Bone marrow (tissue), 2 donors: ENCODE data around the gene ALKBH2.

Experiments used
- DNase-seq, 2 donors: peaks; one replicate each; lab custom pipeline; 2025; lab: John Stamatoyannopoulos, UW

Gene ALKBH2

GRCh38 chr12:109093022-109093918 is at the start of gene ALKBH2:
Gene ALKBH2 (minus strand): TSS chr12:109093472. CDS start chr12:109092786, 686 bp downstream.
- peak; percentile 68 to 88 for DNase-seq

- DNase-seq: no peak
Observed at GRCh38 chr12:109140560-109140959, 47.3 kb upstream of the ALKBH2 start.

GRCh38 chr12:109139791-109140190 is 46.5 kb upstream of the ALKBH2 start:
- DNase-seq: no peak

GRCh38 chr12:109139360-109139759 is 46.1 kb upstream of the ALKBH2 start:
- DNase-seq: no peak

GRCh38 chr12:109137055-109137454 is 43.8 kb upstream of the ALKBH2 start:
- DNase-seq: no peak

GRCh38 chr12:109134186-109134917 is 41.1 kb upstream of the ALKBH2 start:
- no peak for DNase-seq

- no peak for DNase-seq
Observed at GRCh38 chr12:109131154-109132050, 38.1 kb upstream of the ALKBH2 start.

GRCh38 chr12:109130297-109131153 is 37.3 kb upstream of the ALKBH2 start:
- no peak for DNase-seq

GRCh38 chr12:109127533-109128242 is 34.4 kb upstream of the ALKBH2 start:
- DNase-seq: no peak

GRCh38 chr12:109126784-109127183 is 33.5 kb upstream of the ALKBH2 start:
- DNase-seq: no peak

- no peak for DNase-seq
Observed at GRCh38 chr12:109125791-109126190, 32.5 kb upstream of the ALKBH2 start.

GRCh38 chr12:109124878-109125648 is 31.8 kb upstream of the ALKBH2 start:
- no peak for DNase-seq

- DNase-seq: no peak
Observed at GRCh38 chr12:109121346-109121880, 28.1 kb upstream of the ALKBH2 start.

GRCh38 chr12:109120557-109120956 is 27.3 kb upstream of the ALKBH2 start:
- DNase-seq: no peak

GRCh38 chr12:109120095-109120494 is 26.8 kb upstream of the ALKBH2 start:
- no peak for DNase-seq

GRCh38 chr12:109116611-109116949 is 23.3 kb upstream of the ALKBH2 start:
- DNase-seq: no peak

- DNase-seq: no peak
Observed at GRCh38 chr12:109115758-109116610, 22.7 kb upstream of the ALKBH2 start, which contains the start of gene ACACB. Gene ACACB (plus strand): TSS chr12:109116587. CDS start chr12:109139406, 22,819 bp downstream.

GRCh38 chr12:109115404-109115757 is 22.1 kb upstream of the ALKBH2 start:
- no peak for DNase-seq
